CD4-positive, CD25-positive, alpha-beta regulatory T cell (primary cell): ENCODE results near the gene ADARB1. TPM values are rescaled to one million over a fixed set of nuclear protein-coding genes. Genes with fewer than 3 reads are reported as not detected.

ENCODE experiments used
- ATAC-seq, 2 donors: fragments of 150-1000 bp; cut with Tn5 transposase; one replicate each; pipeline ENCODE4 v1.10.0; 2021; ENCODE audit warnings: low read depth in 2 of 2, moderate number of reproducible peaks in 2 of 2, moderate library complexity in 1 of 2
- DNase-seq, 3 donors: peaks; one replicate each; pipeline versions ENCODE4 v3.0.0 to v3.0.0-alpha.2; 2012 to 2022; ENCODE audit warnings: mixed read lengths in 1 of 3
- H3K27ac ChIP-seq: one replicate; pipeline ENCODE4 v1.7.0; 2013; ENCODE audit warnings: mild to moderate bottlenecking, low read length; ENCODE audit not compliant: insufficient read depth, poor library complexity, severe bottlenecking
- H3K27me3 ChIP-seq: one replicate; pipeline ENCODE4 v1.7.0; 2013; ENCODE audit warnings: low read length; ENCODE audit not compliant: control insufficient read depth, insufficient read depth
- H3K36me3 ChIP-seq: one replicate; pipeline ENCODE4 v1.7.0; 2013; ENCODE audit warnings: mild to moderate bottlenecking, low read length, moderate library complexity; ENCODE audit not compliant: control insufficient read depth, insufficient read depth
- H3K4me1 ChIP-seq: 2 replicates; pipeline ENCODE4 v1.7.0; 2013; ENCODE audit warnings: mild to moderate bottlenecking, low read length; ENCODE audit not compliant: insufficient read depth, control insufficient read depth, poor library complexity, severe bottlenecking
- H3K4me3 ChIP-seq: one replicate; pipeline ENCODE4 v1.7.0; 2013; ENCODE audit warnings: low read depth, mild to moderate bottlenecking, low read length, moderate library complexity
- H3K9me3 ChIP-seq, 2 experiments: 1 replicate in 1 of 2; 2 replicates in 1 of 2; pipeline ENCODE4 v1.7.0; 2013; ENCODE audit warnings: low read length in 2 of 2, mild to moderate bottlenecking in 1 of 2, moderate library complexity in 1 of 2; ENCODE audit not compliant: control insufficient read depth in 2 of 2
- H3K27ac Mint-ChIP-seq, 3 donors: one replicate each; pipeline ENCODE4 v1.8.0; 2020 to 2022; ENCODE audit warnings: mild to moderate bottlenecking in 3 of 3, mixed read lengths in 3 of 3, moderate library complexity in 2 of 3
- H3K27me3 Mint-ChIP-seq: one replicate; pipeline ENCODE4 v1.8.0; 2022; ENCODE audit warnings: mild to moderate bottlenecking, mixed read lengths
- H3K36me3 Mint-ChIP-seq: one replicate; pipeline ENCODE4 v1.8.0; 2020; ENCODE audit warnings: mixed read lengths
- H3K4me1 Mint-ChIP-seq, 4 donors: one replicate each; pipeline ENCODE4 v1.8.0; 2020 to 2022; ENCODE audit warnings: mixed read lengths in 4 of 4, mild to moderate bottlenecking in 1 of 4
- H3K4me3 Mint-ChIP-seq, 4 donors: one replicate each; pipeline ENCODE4 v1.8.0; 2020 to 2022; ENCODE audit warnings: mild to moderate bottlenecking in 4 of 4, mixed read lengths in 4 of 4, moderate library complexity in 3 of 4
- H3K9me3 Mint-ChIP-seq, 7 donors: one replicate each; pipeline ENCODE4 v1.8.0; 2020 to 2022; ENCODE audit warnings: mixed read lengths in 7 of 7, mild to moderate bottlenecking in 3 of 7, moderate library complexity in 2 of 7
- polyA plus RNA-seq, 4 donors: library from polyadenylated mRNA; unstranded; fragments of 300-500 nt; fragmentation: Illumina TruSeq; gene quantifications; one replicate each; pipeline ENCODE4 v1.2.3, GENCODE V29; 2021
- total RNA-seq: library from RNA; stranded (reverse); gene quantifications from one replicate; pipeline ENCODE4 v1.2.3, GENCODE V29; 2022

The ADARB1 gene
- total and polyA plus RNA-seq, 5 donors from 2014 or later = 2.8 to 52.9 (median 5.6) TPM

GRCh38 chr21:45119812-45120211 is 45.4 kb downstream of the ADARB1 start:
- Mint-ChIP-seq H3K36me3 (peaks cover 16% of the 10 kb centered on the region), H3K4me1 (peaks cover 0 to 28% (median 23%) of the 10 kb centered on the region in 4 donors), H3K4me3 (no peak overlapping the region), H3K27me3 (no peaks in the 10 kb centered on the region), H3K27ac (no peak overlapping the region), H3K9me3 (no peaks in the 10 kb centered on the region)
- Histone ChIP-seq H3K4me1 (no peaks in the 10 kb centered on the region), H3K9me3 (no peaks in the 10 kb centered on the region), H3K27me3 (no peaks in the 10 kb centered on the region), H3K27ac (no peak overlapping the region), H3K4me3 (no peak overlapping the region), H3K36me3 (peaks cover 6% of the 10 kb centered on the region)
- no peak for ATAC-seq
- no peak for DNase-seq

GRCh38 chr21:45120975-45121374 is 46.6 kb downstream of the ADARB1 start:
- Histone ChIP-seq H3K36me3 (peaks cover 6% of the 10 kb centered on the region), H3K4me3 (no peak overlapping the region), H3K9me3 (no peaks in the 10 kb centered on the region), H3K27ac (no peak overlapping the region), H3K27me3 (no peaks in the 10 kb centered on the region), H3K4me1 (no peaks in the 10 kb centered on the region)
- Mint-ChIP-seq H3K9me3 (no peaks in the 10 kb centered on the region), H3K4me3 (no peak overlapping the region), H3K27ac (peak overlapping the region in 1 of 3 donors; percentile 53), H3K4me1 (peaks cover 0 to 24% (median 18%) of the 10 kb centered on the region in 4 donors), H3K27me3 (no peaks in the 10 kb centered on the region), H3K36me3 (peaks cover 16% of the 10 kb centered on the region)
- ATAC-seq (no peak), DNase-seq (no peak)

GRCh38 chr21:45122030-45122429 is 47.6 kb downstream of the ADARB1 start:
- H3K36me3 Mint-ChIP-seq = peaks cover 16% of the 10 kb centered on the region
- H3K9me3 Mint-ChIP-seq = no peaks in the 10 kb centered on the region
- ATAC-seq (no peak), DNase-seq (no peak)
- no peaks in the 10 kb centered on the region for H3K9me3 ChIP-seq
- H3K4me1 Mint-ChIP-seq = peaks cover 0 to 22% (median 16%) of the 10 kb centered on the region in 4 donors
- no peak overlapping the region for H3K4me3 Mint-ChIP-seq
- no peaks in the 10 kb centered on the region for H3K27me3 ChIP-seq
- H3K27ac Mint-ChIP-seq = no peak overlapping the region
- H3K4me3 ChIP-seq = no peak overlapping the region
- H3K36me3 ChIP-seq = peaks cover 6% of the 10 kb centered on the region
- no peaks in the 10 kb centered on the region for H3K27me3 Mint-ChIP-seq
- no peaks in the 10 kb centered on the region for H3K4me1 ChIP-seq
- no peak overlapping the region for H3K27ac ChIP-seq

- DNase-seq (no peak), ATAC-seq (no peak)
- Histone ChIP-seq H3K4me3 (no peak overlapping the region), H3K36me3 (peaks cover 6% of the 10 kb centered on the region), H3K4me1 (no peaks in the 10 kb centered on the region), H3K9me3 (no peaks in the 10 kb centered on the region), H3K27ac (no peak overlapping the region), H3K27me3 (no peaks in the 10 kb centered on the region)
- no peak overlapping the region for H3K4me3 Mint-ChIP-seq
- no peaks in the 10 kb centered on the region for H3K27me3 Mint-ChIP-seq
- peak overlapping the region in 2 of 3 donors; percentile 1 to 9 for H3K27ac Mint-ChIP-seq
- H3K36me3 Mint-ChIP-seq = peaks cover 16% of the 10 kb centered on the region
- peaks cover 1 to 20% (median 16%) of the 10 kb centered on the region in 4 donors for H3K4me1 Mint-ChIP-seq
- no peaks in the 10 kb centered on the region for H3K9me3 Mint-ChIP-seq
Measured at GRCh38 chr21:45122432-45123132, 48.2 kb downstream of the ADARB1 start.

- Mint-ChIP-seq H3K4me3 (no peak overlapping the region), H3K27ac (no peak overlapping the region), H3K27me3 (no peaks in the 10 kb centered on the region), H3K9me3 (no peaks in the 10 kb centered on the region), H3K36me3 (peaks cover 16% of the 10 kb centered on the region), H3K4me1 (peaks cover 7 to 27% (median 20%) of the 10 kb centered on the region in 4 donors)
- H3K27me3 ChIP-seq = no peaks in the 10 kb centered on the region
- H3K4me1 ChIP-seq = peaks cover 3% of the 10 kb centered on the region
- no peak for ATAC-seq
- H3K36me3 ChIP-seq = peaks cover 6% of the 10 kb centered on the region
- H3K27ac ChIP-seq = no peak overlapping the region
- no peak for DNase-seq
- no peak overlapping the region for H3K4me3 ChIP-seq
- no peaks in the 10 kb centered on the region for H3K9me3 ChIP-seq
Measured at GRCh38 chr21:45123440-45123839, 49.1 kb downstream of the ADARB1 start.

- no peak for ATAC-seq
- no peaks in the 10 kb centered on the region for H3K9me3 Mint-ChIP-seq
- H3K27ac Mint-ChIP-seq = no peak overlapping the region
- Histone ChIP-seq H3K4me3 (no peak overlapping the region), H3K36me3 (peaks cover 9% of the 10 kb centered on the region), H3K9me3 (no peaks in the 10 kb centered on the region), H3K4me1 (peaks cover 3% of the 10 kb centered on the region), H3K27me3 (no peaks in the 10 kb centered on the region), H3K27ac (no peak overlapping the region)
- no peak overlapping the region for H3K4me3 Mint-ChIP-seq
- DNase-seq = no peak
- no peaks in the 10 kb centered on the region for H3K27me3 Mint-ChIP-seq
- peaks cover 15 to 30% (median 22%) of the 10 kb centered on the region in 4 donors for H3K4me1 Mint-ChIP-seq
- H3K36me3 Mint-ChIP-seq = peaks cover 19% of the 10 kb centered on the region
Measured at GRCh38 chr21:45124596-45124995, 50.2 kb downstream of the ADARB1 start.

GRCh38 chr21:45125357-45125756 is 51.0 kb downstream of the ADARB1 start:
- Histone ChIP-seq H3K27me3 (no peaks in the 10 kb centered on the region), H3K4me3 (no peak overlapping the region), H3K27ac (no peak overlapping the region), H3K36me3 (peaks cover 8% of the 10 kb centered on the region), H3K4me1 (peaks cover 3% of the 10 kb centered on the region), H3K9me3 (no peaks in the 10 kb centered on the region)
- H3K36me3 Mint-ChIP-seq = peaks cover 14% of the 10 kb centered on the region
- DNase-seq (no peak), ATAC-seq (no peak)
- H3K27me3 Mint-ChIP-seq = no peaks in the 10 kb centered on the region
- peak overlapping the region in 1 of 3 donors; percentile 59 for H3K27ac Mint-ChIP-seq
- no peaks in the 10 kb centered on the region for H3K9me3 Mint-ChIP-seq
- H3K4me3 Mint-ChIP-seq = no peak overlapping the region
- peaks cover 21 to 30% (median 24%) of the 10 kb centered on the region in 4 donors for H3K4me1 Mint-ChIP-seq

- Histone ChIP-seq H3K27ac (no peak overlapping the region), H3K36me3 (peaks cover 3% of the 10 kb centered on the region), H3K4me1 (peaks cover 3% of the 10 kb centered on the region), H3K27me3 (no peaks in the 10 kb centered on the region), H3K4me3 (no peak overlapping the region), H3K9me3 (no peaks in the 10 kb centered on the region)
- no peaks in the 10 kb centered on the region for H3K27me3 Mint-ChIP-seq
- H3K27ac Mint-ChIP-seq = peak overlapping the region in 1 of 3 donors; percentile 59
- DNase-seq (no peak), ATAC-seq (no peak)
- peaks cover 8% of the 10 kb centered on the region for H3K36me3 Mint-ChIP-seq
- no peak overlapping the region for H3K4me3 Mint-ChIP-seq
- peaks cover 21 to 26% (median 24%) of the 10 kb centered on the region in 4 donors for H3K4me1 Mint-ChIP-seq
- no peaks in the 10 kb centered on the region for H3K9me3 Mint-ChIP-seq
Measured at GRCh38 chr21:45126204-45126626, 51.8 kb downstream of the ADARB1 start.
